ENCODE results near the gene YBX2.

The YBX2 gene

GRCh38 chr17:7295230-7296180, 1.1 kb upstream of the YBX2 start:
- no peak for DNase-seq

DNA sequence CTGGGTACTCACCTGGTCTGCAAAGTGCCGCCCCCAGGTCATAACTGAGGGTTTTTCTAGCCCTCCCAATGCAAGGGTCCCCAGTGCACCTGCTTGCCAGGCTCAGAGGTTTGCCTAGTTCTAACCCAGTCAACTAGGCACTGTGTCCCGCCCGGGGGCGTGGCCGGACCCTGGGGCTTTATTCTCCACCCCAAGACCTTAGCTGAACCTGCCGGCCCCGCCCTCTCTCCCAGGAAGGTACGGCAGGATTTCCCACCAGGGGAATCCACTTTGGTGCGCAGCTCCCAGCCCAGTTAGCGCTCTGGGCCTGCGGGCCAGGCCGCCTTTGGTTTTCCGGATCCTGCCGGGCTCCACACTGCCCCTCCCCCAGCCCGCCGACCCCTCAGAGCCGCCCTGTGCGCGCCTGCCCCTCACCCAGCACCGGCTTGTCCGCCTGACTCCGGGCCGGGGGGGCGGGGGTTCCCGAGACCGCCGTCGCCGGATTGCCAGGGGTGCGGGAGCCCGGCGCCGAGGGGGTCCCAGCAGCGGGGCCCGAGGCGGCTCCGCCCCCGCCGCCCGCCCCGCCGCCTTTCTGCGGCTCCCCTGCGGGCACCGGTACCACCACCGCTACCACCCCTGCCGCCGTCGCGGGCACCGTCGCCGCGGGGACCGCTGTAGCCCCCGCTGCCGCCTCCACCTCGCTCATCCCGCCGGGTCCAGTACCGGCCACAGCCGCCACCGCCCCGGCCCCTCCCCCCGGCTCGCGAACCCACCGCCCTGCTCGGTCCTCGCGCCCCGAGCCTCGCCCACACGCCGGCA, 424 bp downstream of the YBX2 start:
- no peak for DNase-seq

GRCh38 chr17:7293159-7293558, 1.3 kb downstream of the YBX2 start:
- no peak for DNase-seq

DNA sequence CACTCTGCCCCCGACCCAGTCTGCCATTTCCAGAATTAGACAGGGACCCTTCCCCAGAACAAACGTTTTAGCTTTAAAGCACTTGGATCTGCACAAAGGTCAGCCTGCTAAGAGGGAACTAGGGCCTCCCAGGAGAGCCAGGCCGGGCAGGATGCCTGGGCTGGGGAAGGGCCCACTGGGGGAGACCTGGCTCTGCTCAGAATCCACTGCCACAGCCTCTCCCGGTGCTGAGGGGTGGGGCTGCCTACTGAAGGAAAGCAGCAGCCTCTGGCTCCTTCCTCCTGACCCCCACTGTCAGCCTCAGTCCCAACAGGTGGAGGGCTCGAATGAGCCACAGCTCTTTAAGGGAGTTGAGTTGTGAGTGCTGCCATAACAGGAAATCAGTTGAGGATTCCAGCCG, 1.7 kb downstream of the YBX2 start:
- no peak for DNase-seq

GRCh38 chr17:7292194-7292593, 2.2 kb downstream of the YBX2 start:
- no peak for DNase-seq

- no peak for DNase-seq
Observed at GRCh38 chr17:7290685-7291084, 3.8 kb downstream of the YBX2 start.

- no peak for DNase-seq
Observed at GRCh38 chr17:7290166-7290565, 4.3 kb downstream of the YBX2 start.

GRCh38 chr17:7289256-7290032, 5.0 kb downstream of the YBX2 start:
- DNase-seq: no peak

DNA sequence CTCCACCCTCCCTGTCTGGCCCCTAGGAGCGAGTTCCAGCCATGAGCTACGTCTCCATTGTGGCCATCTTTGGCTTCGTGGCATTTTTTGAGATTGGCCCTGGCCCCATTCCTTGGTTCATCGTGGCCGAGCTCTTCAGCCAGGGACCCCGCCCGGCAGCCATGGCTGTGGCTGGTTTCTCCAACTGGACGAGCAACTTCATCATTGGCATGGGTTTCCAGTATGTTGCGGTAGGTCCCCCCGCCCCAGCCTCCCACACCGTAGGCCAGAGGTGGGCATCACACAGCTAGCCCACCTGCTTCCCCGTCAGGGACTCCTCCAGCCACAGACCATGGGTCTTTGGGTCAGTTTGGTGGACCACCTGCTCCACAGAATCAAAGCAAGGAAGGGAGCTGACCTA, 8.8 kb downstream of the YBX2 start:
- DNase-seq: no peak

DNA sequence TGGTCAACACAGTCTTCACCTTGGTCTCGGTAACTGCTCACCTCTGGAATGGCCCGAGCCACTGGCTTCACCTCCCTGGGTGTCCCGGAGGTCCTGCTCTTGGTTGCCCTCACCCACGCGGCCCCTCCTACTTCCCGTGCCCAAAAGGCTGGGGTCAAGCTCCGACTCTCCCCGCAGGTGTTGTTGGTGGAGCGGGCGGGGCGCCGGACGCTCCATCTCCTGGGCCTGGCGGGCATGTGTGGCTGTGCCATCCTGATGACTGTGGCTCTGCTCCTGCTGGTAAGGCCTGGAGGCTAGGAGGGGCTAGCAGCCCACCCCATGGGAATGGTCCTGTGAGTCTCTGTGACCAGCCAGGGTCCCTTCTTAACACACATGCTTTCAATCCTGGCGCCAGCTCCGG, 9.5 kb downstream of the YBX2 start:
- no peak for DNase-seq

GRCh38 chr17:7283471-7284216, 10.8 kb downstream of the YBX2 start:
- DNase-seq: no peak

DNA sequence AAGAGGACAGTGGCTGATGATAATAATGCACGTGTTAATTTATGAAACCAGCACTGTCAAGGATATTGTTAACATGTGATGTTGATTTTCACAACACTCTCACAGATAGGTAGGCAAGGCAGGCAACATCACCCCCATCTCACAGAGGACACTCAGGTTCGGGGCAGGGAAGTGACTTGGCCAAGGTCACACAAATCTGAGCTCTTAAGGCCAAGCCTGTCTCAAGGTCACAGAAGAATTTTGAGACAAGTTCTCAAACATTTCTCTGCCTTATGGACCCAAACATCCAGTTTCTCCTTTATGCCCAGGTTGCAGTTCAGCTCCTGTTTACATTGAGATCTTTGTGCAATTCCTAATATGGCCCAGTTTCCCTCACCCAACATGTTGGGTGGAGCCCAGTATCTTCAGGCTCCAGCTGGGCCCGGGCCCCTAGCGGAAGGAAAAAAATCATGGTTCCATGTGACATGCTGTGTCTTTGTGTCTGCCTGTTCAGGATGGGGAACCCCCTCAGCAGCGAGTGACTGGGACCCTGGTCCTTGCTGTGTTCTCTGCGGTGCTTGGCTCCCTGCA, 11.6 kb downstream of the YBX2 start:
- no peak for DNase-seq

- no peak for DNase-seq
Observed at GRCh38 chr17:7281953-7282751, 12.3 kb downstream of the YBX2 start.

- peak; percentile 69 to 70 for DNase-seq
Observed at GRCh38 chr17:7281074-7281952, 13.1 kb downstream of the YBX2 start, which contains the start of gene SLC2A4. SLC2A4 (plus strand) TSS chr17:7281718; CDS start chr17:7281935, 217 bp downstream.

GRCh38 chr17:7280519-7281073, 13.8 kb downstream of the YBX2 start:
- DNase-seq: peak; percentile 51 to 63

DNA sequence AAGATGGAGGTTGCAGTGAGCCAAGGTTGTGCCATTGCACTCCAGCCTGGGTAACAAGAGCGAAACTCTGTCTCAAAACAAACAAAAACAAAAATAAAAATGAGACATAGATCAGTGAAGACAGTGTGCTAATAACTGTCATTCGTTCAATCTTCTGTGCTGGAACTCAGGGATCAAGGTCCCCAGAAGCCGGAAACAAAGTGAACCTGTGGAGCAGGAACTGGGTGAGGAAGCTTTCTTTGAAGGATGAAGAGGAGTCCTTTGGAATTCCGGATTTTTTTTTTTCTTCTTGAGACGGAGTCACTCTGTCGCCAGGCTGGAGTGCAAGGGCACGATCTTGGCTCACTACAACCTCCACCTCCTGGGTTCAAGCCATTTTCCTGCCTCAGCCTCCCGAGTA, 15.0 kb downstream of the YBX2 start:
- no peak for DNase-seq

DNA sequence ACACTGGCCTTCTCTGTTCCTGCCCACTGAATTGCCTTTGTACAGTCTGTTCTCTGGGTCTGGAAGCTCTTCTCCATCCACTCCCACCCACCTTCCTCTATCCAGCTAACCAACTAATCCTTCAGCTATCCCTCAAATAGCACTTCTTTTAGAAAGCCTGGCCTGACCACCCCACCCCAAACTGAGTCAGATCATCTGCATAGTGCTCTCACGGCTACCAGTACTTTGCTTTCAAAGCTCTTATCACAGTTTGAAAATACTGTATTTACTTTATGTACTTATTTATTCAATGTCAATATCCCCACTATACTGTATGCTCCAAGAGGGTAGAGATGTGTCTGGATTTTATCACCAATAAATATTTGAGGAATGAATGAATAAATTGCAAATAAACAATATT, 27.7 kb downstream of the YBX2 start:
- DNase-seq: no peak

DNA sequence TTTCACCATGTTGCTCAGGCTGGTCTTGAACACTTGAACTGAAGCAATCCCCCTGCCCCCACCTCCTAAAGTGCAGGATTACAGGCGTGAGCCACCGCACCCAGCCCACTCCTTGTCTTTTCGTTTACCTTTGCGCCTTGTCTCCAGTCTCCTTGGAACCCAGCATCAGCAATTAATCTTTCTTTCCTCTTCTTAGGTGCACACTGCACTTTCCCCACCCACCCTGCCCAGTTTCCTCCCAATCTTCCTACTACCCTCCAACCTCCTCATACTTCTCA, 30.7 kb downstream of the YBX2 start:
- no peak for DNase-seq

GRCh38 chr17:7262935-7263800, 31.3 kb downstream of the YBX2 start:
- no peak for DNase-seq
